SHP77 treated with DMSO at 0.1 percent for 48 hours (cell line): ENCODE results near the gene MED20.
"Not testable (repeated sequence)": the region's sequence is repeated elsewhere in the genome, so short reads cannot be mapped to it uniquely, and the experiment has no call there.

ENCODE experiments used
- DNase-seq: peaks from one replicate; lab custom pipeline; 2025; lab: John Stamatoyannopoulos, UW

MED20 gene, protein sequence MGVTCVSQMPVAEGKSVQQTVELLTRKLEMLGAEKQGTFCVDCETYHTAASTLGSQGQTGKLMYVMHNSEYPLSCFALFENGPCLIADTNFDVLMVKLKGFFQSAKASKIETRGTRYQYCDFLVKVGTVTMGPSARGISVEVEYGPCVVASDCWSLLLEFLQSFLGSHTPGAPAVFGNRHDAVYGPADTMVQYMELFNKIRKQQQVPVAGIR

DNA sequence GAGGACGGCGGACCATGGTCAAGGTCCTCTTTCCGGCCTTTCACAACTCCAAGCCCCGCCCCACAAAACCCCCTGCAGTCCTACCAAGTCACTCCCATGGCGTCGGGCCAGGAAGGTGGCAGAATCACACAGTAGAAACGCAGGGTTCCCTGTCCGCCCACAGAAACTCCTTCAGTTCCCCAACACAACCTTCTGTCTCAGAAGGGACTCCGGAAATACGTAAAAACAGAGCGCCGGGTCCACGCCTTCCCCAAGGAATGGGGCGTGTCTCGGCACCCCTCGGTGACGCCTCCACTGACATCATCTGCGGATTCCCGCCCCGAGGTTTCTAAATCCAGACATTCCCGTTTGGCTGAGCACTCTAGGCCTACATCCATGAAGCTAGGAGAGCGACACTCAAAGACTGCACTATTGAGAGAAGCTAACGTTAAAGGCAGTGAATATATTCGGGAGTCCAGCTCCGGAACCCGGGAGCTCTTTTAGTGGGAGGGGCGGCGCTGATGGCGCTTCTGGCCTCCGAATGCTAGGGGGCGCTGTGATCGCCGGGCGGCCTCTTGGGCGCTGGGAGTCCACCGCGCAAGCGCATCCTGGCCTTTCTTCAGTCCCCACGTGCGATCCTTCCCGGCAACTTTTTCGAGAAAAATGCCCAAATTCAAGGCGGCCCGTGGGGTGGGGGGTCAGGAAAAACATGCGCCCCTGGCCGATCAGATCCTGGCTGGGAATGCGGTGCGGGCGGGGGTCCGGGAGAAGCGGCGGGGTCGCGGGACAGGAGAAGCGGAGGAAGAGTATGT, at the start of gene MED20, which contains the start of gene BYSL:
Gene MED20 (minus strand): TSS at position 219 of the 791 bp plus-strand sequence. CDS start 121 bp downstream, at position 98.
Gene BYSL (plus strand): TSS at position 579 of the 791 bp plus-strand sequence. CDS start 64 bp downstream, at position 643.
- peak; percentile 85 for DNase-seq

DNA sequence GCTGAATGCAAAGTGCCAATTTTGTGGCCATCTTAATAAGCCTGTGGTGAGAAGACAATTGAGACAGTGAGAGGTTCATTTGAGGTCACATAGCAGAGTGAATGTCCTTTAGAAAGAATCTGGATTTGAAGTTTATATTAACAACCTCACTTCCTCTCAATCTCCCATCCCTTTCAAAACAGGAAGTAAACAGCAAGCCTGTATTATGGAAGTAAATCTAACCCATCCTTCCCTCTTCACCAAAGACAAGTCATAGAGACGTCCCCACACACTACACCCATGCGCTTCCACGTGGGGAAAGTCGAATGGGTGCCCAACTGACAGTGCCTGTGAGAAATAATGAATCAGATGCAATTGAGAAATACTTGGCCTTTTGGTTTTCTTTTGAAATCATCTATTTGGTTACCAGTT, 49.5 kb upstream of the MED20 start:
- no peak for DNase-seq

DNA sequence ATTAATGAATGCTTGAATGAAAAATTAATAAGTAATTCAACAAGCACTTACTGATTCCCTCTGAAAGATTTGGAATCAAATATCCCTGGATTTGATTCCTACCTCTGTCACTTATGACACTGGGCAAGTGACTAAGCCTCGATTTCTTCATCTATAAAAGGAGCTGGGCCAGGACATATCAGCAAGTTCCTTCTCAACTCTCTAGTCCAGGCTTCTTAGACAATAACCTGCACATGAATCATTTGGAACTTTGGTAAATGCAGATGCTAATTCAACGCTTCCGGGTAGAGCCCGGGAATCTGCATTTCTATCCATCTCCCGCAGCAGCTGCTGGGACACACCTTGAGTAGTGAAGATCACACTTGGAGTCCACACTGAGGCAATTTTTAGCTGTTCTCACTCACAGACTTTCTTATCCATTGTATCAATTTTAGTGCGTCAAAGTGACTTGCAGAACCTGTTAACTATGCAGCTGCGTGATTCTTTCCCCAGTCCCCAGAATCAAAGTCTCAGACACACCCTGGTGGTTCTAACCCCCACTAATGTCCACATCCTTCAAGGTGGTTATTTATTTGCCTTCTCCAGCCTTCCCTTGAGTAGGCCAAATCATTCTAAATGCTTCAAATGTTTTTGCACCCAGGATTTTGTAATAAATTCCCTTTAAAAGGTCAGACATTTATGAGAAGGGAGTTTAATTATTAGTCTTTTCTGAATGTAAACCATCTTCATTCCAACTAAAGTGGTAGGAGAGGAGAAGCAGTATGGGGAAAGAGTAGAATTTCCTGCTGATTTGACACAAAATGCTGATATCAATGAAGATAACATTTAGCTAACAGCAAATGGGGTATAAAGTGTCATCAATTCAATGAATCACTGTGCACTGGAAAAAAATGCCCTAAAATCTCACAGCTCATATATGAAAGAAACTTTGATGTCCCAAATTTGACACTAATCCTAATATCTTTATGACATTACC, 46.7 kb upstream of the MED20 start:
- no peak for DNase-seq

DNA sequence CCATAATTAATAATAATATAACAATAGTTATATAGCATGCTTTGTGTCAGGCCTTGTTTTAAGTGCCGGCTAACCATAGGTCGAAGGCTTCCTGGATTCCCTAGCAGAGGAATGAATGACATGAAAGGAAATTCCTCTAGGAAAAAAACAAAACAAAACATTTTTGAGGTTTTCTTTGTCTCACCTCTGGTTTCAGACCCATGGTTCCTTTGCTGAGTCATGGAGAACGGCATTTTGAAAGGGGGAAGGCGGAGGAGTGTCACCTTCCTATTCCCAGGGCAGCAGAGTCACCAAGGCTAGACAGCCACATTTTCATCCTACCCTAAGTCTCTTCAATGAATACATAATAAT, 46.0 kb upstream of the MED20 start:
- no peak for DNase-seq

DNA sequence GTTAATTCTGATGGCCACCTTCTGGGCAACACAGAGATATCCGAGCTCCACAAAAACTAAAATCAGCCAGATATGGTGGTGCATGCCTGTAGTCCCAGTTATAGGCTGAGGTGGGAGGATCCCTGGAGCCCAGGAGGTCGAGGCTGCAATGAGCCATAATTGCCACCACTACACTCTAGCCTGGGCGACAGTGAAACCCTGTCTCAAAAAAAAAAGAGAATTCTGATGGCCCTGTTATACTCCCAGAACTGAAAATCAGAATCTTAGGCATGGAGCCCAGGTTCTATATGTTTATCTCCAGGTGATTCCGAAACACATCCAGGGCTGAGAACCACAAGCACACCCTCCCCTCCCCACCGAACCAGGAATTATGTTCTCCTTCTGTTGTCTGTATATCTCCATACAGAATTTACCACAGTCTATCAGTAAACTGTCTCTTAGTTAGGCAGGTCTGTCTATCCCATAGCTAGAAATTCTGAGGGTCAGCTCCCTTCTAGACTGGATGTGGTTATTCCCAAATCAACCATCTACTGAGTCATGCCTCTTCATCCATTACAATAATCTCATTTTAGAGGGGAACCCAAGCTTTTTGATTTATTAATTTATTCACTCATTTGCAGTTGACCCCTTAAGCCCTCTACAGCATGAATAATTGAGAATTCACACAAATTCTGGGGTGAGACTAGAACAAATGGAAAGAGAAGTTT, 45.4 kb upstream of the MED20 start:
- DNase-seq = no peak

DNA sequence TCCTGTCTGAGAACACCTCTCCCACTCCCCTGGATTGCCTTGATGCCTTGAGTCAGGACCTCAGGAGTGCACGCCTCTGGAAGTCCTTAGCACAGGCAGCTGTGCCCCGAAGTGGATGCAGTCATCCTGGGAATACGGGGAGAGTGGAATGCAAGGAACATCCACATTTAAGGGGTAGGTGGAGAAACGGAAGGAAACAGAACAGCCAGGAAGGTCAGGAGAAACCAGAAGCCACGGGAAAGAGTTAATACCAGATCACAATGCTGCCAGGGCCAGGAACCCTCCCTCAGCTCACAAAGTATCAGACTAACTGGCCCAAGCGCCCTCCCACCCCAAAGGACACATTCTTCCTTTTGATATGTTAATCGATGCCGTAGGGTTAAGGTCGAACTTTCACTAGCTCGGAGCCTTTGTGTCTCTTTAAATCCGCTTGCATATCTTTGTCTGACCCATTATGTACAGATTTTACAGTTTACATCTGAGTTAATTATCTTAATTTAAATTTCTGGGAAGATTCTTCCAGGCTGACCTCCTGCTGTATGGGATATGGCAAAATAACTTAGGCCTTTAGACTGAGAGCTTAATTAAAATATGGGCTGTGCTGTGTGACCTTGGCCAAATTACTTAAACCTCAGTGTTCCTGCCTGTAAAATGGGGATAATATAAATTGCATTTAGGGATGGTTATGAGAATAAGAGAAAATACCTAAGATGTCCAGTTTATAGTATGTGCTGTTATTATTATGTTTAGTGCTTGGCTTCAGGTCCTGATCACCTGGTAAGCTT, 44.7 kb upstream of the MED20 start:
- DNase-seq = no peak

DNA sequence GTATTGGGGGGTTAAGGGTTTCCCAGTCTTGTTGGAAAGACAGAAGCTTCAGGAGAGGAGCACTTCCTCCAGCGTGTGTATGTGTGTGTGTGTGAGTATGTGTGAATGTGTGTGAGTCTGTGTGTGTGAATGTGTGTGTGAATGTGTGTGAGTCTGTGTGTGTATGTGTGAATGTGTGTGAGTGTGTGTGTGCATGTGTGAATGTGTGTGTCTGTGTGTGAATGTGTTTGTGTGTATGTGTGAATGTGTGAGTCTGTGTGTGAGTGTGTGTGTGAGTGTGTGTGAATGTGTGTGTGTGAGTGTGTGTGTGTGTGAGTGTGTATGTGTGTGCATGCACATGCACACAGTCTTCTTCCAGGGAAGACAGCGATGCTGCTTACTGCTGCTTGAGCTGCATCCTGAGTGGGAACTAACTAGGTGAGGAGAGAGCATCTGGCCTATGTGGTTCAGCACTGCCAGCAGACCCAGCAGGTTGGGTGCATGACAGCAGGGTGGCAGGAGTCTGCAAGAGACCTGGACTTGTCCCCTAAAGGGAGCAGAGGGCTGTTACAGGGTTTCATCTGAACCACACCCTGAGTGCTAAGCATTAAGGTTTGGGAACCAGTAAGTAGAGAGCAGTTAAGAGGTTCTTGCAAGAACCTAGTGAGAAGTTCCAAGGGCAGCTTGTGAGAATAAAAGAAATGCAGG, 43.4 kb upstream of the MED20 start:
- no peak for DNase-seq

DNA sequence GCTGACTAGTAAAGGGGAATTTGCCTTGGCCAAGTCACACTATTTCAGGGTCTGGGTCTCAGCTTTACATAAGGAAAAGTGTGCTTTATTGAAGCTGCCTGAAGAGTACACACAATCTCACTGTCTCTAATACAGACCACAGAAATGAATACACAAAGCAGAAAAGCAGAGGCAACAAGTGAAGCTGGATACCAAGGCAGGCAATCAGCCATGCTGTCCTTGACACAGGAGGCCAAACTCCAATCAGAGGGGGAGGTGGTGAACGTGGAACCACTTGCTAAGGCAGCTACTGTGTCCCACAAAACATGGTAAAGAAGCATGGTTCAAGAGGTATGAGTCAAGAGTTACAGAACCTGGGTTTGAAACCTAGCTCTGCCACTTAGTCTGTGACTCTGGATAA, 42.4 kb upstream of the MED20 start:
- no peak for DNase-seq

DNA sequence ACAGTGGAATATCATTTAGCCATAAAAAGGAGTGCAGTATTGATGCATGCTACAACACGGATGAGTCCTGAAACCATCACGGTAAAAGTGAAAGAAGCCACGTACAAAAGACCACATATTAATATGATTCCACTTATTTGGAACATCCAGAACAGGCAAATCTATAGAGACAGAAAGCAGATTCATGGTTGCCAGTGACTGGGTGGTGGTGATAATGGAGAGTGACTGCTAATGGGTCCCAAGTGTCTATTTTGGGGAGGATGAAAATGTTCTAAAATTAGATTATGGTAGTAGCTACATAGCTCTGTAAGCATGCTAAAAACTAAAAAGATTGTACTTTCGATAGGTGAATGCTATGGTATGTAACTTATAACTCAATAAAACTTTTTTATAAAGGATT, 39.1 kb upstream of the MED20 start:
- no peak for DNase-seq

DNA sequence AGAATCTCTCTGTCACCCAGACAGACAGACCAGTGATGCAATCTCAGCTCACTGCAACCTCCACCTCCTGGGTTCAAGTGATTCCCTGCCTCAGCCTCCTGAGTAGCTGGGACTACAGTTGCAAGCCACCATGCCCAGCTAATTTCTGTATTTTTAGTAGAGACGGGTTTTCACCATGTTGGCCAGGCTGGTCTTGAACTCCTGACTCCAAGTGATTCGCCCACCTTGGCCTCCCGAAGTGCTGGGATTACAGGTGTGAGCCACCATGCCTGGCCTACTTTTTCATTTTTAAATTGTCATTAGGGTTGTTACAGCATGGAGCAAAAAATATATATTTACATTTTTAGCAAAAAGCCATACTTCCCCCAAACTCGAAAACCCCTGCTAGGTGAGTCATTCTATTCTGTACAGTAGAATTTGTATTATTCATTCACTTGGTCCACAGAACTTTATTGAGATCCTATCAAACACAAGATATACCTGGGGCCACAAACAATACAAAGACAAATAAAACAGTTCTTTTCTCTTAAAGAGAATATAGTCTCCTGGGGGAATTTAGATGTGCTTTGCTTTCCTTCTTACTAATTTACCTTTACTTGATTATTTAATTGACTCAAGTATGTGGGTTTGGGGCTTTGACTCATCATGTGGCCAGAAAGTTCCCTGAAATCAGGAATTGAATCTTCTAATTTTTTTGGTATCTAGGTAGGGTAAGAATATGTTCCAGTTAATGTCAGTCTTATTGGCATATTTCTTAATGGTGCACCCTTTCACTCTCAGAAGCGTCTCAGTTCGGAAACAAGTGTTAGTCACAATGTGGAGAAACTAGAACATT, 37.3 kb upstream of the MED20 start:
- DNase-seq = no peak

DNA sequence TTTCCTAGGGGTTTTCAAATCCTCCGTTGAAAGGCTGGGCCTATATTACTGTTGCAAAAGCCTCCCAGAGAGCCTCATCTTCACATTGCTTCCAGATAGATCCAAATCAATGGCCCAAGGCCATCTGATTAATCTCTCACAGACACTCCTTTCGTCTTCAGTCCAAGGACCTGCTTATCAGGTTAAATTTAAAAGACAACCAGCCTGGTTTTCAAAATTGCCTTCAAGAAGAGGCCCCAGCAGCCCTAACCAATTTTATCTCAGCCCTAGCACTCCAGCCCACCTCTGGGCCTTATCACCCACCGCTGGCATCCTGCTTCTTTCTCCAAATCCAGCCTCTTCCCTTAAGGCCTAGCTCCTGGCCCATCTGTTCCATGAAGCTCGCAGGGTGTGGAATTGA, 36.2 kb upstream of the MED20 start:
- no peak for DNase-seq

DNA sequence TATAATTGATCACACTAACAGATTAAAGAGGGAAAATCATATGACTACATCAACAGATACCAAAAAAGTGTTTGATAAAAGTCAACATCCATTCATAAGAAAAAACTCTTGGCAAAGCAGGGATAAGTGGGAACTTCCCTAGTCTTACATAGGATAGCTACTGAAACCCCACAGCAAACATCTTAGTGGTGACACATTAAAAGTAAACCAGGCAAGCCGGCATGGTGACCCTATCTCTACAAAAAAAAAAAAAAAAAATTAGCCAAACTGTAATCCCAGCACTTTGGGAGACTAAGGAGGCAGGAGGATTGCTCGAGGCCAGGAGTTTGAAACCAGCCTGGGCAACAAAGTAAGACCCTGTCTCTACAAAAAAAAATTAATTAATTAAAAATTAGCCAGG, 34.5 kb upstream of the MED20 start:
- DNase-seq = no peak

DNA sequence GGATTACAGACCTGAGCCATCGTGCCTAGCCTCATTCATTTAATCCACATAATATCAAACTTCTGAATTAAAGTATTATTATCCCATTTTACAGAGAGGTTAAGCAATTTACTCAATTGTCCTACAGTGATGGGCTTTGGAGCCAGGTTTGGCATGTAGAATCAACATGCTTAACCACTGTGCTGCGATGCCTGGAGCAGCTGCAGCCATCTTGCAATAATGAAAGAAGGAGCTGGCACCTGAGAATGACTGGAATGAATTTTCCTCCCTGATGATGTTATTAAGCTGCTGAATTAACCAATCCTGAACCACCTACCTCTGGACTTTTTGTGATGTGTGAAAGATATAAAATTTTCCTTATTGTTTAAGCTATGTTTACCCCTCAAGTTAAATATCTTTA, 33.7 kb upstream of the MED20 start:
- DNase-seq = no peak

DNA sequence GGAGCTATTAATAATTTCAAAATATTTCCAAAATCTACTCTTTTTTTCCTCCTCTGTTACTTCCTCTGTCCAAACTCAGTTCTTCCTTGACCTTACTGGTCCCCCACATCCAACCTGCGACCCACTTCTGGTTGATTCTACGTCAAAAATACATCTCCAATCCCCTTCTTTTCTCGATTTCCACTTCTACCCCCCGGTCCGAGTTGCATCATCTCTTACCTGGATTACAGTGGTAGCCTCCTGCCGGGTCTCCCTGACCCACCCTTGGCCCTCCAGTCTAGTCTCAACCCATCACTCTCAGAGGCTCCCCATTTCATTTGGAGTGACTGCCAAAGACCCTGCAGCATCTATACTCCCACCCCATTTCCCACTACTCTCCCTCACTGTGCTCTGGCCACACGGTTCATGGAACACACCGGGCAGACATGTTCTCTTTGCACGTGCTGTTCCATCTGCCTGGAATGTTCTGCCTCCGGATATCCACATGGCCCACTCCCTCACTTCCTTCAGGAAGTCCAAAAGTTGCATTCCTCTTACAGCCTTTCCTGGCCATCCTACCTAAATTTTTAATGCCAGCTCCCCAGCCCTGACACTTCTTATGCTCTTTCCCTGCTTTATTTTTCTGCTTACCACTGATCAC, 26.8 kb upstream of the MED20 start:
- no peak for DNase-seq

DNA sequence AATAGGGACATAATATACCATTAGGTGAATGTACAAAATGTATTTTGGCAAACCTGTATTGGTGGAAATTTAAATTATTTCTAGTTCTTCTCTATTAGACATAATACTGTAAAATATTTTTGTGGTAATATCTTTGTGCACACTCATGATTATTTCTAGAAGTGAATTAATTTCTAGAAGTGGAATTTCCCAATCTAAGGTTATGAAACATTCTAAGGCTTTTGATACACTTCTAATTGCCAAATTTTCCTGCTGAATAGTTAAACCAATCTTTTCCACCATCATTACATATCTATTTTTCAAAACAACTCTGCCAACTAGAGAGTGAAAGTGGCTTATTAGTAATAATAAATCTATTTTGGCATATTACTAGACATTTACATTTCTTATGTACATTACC, 22.5 kb upstream of the MED20 start:
- DNase-seq = no peak

DNA sequence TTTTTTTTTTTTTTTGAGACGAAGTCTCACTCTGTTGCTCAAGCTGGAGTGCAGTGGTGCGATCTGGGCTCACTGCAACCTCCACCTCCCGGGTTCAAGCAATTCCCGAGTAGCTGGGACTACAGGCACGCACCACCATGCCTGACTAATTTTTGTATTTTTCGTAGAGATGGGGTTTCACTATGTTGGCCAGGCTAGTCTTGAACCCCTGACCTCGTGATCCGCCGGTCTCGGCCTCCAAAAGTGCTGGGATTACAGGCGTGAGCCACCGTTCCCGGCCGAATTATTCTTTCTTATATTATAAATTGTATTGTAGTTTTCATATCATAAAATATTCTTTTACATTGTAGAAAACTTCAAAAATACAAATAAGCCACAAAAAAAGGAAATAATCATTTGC, 21.9 kb upstream of the MED20 start:
- DNase-seq = not testable (repeated sequence)

DNA sequence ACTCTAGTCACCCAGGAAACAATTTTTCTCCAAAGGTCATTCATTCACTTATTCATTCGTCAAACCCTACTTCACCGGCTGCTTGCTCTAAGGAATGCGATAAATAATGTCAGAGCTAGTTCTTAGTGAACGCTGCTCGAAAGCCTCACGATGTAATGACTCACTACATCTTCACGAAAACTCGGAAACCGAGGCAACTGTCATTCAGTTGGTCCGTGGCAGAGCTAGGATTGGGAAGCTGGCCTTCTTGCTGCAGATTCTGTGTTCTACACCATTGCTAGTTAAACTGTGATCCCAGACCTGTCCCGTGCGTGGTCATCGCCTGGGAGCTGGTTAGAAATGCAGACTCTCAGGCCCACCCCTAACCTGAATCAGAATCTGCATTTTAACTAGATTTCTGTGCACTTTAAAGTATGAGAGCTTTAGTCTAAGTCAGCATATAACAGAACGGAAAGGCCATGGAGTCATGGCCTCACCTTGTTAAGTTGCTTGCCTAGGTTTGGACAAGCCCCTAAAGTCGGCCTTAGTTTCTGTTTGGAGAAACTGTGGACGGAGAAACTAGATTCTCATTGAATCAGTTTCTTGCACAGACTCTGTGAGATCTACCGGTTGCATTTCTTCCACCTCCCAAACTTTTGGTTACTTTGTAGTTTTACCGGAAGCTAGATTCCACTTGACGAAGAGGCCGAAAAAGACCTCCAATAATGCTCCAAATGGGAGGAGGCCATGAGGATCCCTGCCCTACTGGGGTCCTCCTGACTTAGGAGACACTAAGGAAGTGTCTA, 21.3 kb upstream of the MED20 start:
- no peak for DNase-seq
